ENCODE data around the gene CTNNA3. TPM values are rescaled to one million over a fixed set of nuclear protein-coding genes. Genes with fewer than 3 reads are reported as not detected.

CTNNA3 gene
- total RNA-seq, 6 experiments from 2014 or later: 0.19 to 3.6 (median 1.2) TPM

DNA sequence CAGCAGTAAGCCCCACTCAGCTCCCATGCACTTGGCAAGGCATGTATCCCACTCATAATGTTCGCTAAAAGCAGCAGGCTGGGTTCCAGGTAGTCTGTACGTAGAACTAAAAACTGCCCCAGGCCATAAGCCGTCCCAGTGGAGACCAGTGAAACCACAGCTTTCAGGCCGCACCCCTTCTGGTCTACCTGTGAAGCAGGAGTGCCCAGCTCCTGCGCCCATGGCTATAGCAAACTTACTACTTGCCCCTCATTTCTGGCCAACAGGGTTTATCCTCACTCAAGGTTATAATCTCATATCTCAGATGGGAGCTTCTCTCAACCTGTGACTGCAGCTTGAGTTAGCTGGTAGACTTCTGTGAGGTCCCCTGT lies 1108.3 kb downstream of the CTNNA3 start:
- H3K27ac ChIP-seq: no peak overlapping the region
- no peaks in the 10 kb centered on the region for H3K9me3 ChIP-seq
- H3K4me3 ChIP-seq: no peak overlapping the region
- ATAC-seq: no peak
- no peaks in the 10 kb centered on the region for H3K27me3 ChIP-seq
- no peak for DNase-seq
- intact Hi-C loops (cut with DNase I): no loop called here
- no peaks in the 10 kb centered on the region for H3K36me3 ChIP-seq
- 92% methylated on average over 4 of the region's 5 CpGs for WGBS (ENCODE audit: insufficient coverage, low coverage, low lambda C conversion rate, missing lambda C conversion rate)
- H3K4me1 ChIP-seq: no peaks in the 10 kb centered on the region
- no peak for TF ChIP-seq CTCF (IDR thresholded peaks at IDR 0.05)
- TF ChIP-seq POLR2A (IDR thresholded peaks at IDR 0.05): no peak

DNA sequence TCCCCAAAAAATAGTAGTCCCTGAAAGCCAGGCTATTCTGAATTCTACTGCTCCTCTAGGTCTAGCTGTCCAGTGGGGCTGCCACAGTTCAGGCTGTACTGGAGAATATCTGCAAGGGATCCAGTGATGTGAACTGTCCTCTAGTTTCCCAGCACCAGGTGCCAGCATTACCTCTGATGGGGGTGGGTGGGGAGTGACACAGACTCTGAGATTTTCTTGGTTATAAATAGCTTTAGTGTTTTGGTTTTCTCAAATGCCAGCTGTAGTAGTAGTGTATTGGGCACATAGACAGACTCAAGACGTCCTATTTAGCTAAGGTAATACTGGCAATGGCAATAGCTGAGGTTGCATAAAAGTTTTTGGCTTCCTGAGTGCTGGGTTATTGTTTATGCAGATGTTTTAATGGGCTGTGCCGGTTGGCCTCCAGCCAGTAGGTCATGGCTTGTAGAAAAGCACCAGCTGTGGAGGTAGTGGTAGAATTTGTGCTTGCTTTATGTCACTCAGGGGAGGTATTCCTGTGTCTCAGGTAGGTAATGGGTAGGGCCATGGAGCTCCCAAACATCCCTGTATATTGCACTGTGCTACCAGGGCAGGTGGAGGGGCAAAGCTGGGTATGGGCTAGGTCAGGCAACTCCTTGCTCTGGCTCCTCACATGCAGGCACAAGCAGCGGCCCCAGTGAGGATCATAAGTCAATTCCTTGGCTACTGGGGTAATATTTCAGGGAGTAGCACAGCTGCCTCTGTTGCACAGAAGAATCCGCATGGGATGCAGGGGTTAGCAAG lies 1108.9 kb downstream of the CTNNA3 start:
- intact Hi-C loops (cut with DNase I): no loop called here
- H3K36me3 ChIP-seq: no peaks in the 10 kb centered on the region
- WGBS (ENCODE audit: insufficient coverage, low coverage, low lambda C conversion rate, missing lambda C conversion rate): 67% methylated on average over 2 of the region's 4 CpGs
- H3K4me1 ChIP-seq: no peaks in the 10 kb centered on the region
- no peak for DNase-seq
- no peaks in the 10 kb centered on the region for H3K9me3 ChIP-seq
- H3K27me3 ChIP-seq: no peaks in the 10 kb centered on the region
- H3K4me3 ChIP-seq: no peak overlapping the region
- ATAC-seq: no peak
- TF ChIP-seq CTCF (IDR thresholded peaks at IDR 0.05): no peak
- no peak for TF ChIP-seq POLR2A (IDR thresholded peaks at IDR 0.05)
- no peak overlapping the region for H3K27ac ChIP-seq

DNA sequence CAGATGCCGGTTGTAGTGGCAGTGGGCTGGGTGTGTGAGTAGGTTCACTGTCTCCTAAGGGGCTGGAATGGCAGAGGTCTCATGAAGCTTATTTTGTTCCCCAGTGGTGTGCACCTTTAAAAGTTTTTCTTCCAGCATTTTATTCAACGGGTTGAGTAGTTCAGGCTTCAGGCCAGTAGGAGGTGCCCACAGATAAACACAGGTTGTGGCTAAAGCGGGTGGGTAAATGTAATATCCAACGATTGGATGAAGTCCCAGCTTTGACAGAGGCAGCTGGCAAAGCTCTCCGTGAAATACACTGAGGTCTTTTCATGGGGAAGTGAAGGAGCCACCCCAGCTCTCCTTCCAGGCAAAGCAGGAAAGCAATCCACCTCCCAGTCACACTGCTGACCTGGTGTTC lies 1109.9 kb downstream of the CTNNA3 start:
- intact Hi-C loops (cut with DNase I): no loop called here
- H3K4me1 ChIP-seq: no peaks in the 10 kb centered on the region
- ATAC-seq (no peak), DNase-seq (no peak)
- H3K27ac ChIP-seq: no peak overlapping the region
- TF ChIP-seq POLR2A (IDR thresholded peaks at IDR 0.05) (no peak), CTCF (IDR thresholded peaks at IDR 0.05) (no peak)
- WGBS (ENCODE audit: insufficient coverage, low coverage, low lambda C conversion rate, missing lambda C conversion rate): 40% methylated on average over 5 of the region's 5 CpGs
- no peaks in the 10 kb centered on the region for H3K9me3 ChIP-seq
- H3K27me3 ChIP-seq: no peaks in the 10 kb centered on the region
- H3K4me3 ChIP-seq: no peak overlapping the region
- H3K36me3 ChIP-seq: no peaks in the 10 kb centered on the region

DNA sequence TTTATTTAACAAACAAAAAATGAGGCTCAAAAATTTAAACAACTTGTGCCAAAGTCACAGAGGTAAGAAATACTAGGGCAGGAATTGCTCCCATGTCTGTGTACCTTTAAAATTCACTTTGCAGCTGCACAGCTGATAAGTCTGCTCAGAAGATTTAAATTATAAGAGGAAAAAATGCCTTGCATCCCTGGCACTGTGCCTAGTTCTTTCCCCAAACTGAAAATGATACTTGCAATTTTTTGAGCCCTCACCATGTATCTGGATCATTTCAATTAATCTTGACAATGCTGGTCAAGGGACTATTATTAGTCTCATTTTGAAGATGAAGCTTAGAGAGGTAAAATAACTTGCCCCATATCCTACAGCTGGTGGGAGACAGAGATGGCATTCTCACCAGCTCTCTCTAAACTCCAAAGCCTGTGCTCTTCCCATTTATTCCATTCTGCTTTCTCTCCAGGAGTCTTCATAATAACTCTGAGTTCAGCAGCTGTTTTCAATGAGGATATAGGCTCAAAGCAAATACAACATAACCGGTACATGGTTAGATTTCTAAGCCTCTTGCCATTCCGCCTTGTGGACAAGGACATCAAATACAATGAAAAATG lies 1120.6 kb downstream of the CTNNA3 start:
- no peaks in the 10 kb centered on the region for H3K27me3 ChIP-seq
- TF ChIP-seq POLR2A (IDR thresholded peaks at IDR 0.05): no peak
- intact Hi-C loops (cut with DNase I): no loop called here

GRCh38 chr10:66572700-66573099 lies 1123.3 kb downstream of the CTNNA3 start:
- Histone ChIP-seq H3K36me3 (no peaks in the 10 kb centered on the region), H3K4me1 (no peaks in the 10 kb centered on the region), H3K9me3 (no peaks in the 10 kb centered on the region), H3K27me3 (no peaks in the 10 kb centered on the region), H3K4me3 (no peak overlapping the region), H3K27ac (no peak overlapping the region)
- TF ChIP-seq POLR2A (IDR thresholded peaks at IDR 0.05) (no peak), CTCF (IDR thresholded peaks at IDR 0.05) (no peak)
- intact Hi-C loops (cut with DNase I): no loop called here
- ATAC-seq (peak; percentile 34 to 59 (median 50)), DNase-seq (no peak)
- 26% methylated on average over 2 of the region's 2 CpGs for WGBS (ENCODE audit: insufficient coverage, low coverage, low lambda C conversion rate, missing lambda C conversion rate)

More for the DNA sequence above, 1120.6 kb downstream of the CTNNA3 start:
- Histone ChIP-seq H3K9me3 (no peaks in the 10 kb centered on the region), H3K36me3 (no peaks in the 10 kb centered on the region), H3K27ac (no peak overlapping the region), H3K4me3 (no peak overlapping the region), H3K4me1 (no peaks in the 10 kb centered on the region)
- WGBS (ENCODE audit: insufficient coverage, low coverage, low lambda C conversion rate, missing lambda C conversion rate): 82% methylated on average over 2 of the region's 2 CpGs
- DNase-seq: no peak
- ATAC-seq: no peak

Measured in right lobe of liver (tissue), 6 donors.